GM23248 (cell line): ENCODE measurements around the gene WIPF2. TPM values are rescaled to one million over a fixed set of nuclear protein-coding genes. Genes with fewer than 3 reads are reported as not detected.

ENCODE experiments used
- DNase-seq: peaks from one replicate; pipeline ENCODE4 v3.0.0-alpha.2; 2015
- H2AFZ ChIP-seq: fragments of 200-600 bp; sonication (generic); 2 replicates; pipeline ENCODE4 v1.6.1; 2016; ENCODE audit warnings: antibody characterized with exemption
- H3F3A ChIP-seq: fragments of 200-600 bp; sonication (generic); 2 replicates; pipeline ENCODE4 v1.6.1; 2016; ENCODE audit warnings: mild to moderate bottlenecking, antibody characterized with exemption, mixed run types; ENCODE audit not compliant: insufficient read depth
- H3K27ac ChIP-seq: fragments of 200-600 bp; sonication (generic); 2 replicates; pipeline ENCODE4 v1.5.1; 2016; ENCODE audit warnings: mild to moderate bottlenecking
- H3K27me3 ChIP-seq: fragments of 200-600 bp; sonication (generic); replicated peaks from 2 replicates; pipeline ENCODE4 v1.6.1; 2016; ENCODE audit warnings: mild to moderate bottlenecking; ENCODE audit not compliant: insufficient read depth
- H3K36me3 ChIP-seq: fragments of 200-600 bp; sonication (generic); 2 replicates; pipeline ENCODE4 v1.6.1; 2016; ENCODE audit warnings: low read depth, mild to moderate bottlenecking
- H3K4me1 ChIP-seq: fragments of 200-600 bp; sonication (generic); 2 replicates; pipeline ENCODE4 v1.6.1; 2016; ENCODE audit warnings: mild to moderate bottlenecking; ENCODE audit not compliant: insufficient read depth
- H3K4me2 ChIP-seq: fragments of 200-600 bp; sonication (generic); one replicate; pipeline ENCODE4 v1.6.1; 2016; ENCODE audit warnings: mild to moderate bottlenecking; ENCODE audit not compliant: unreplicated experiment
- H3K4me3 ChIP-seq: fragments of 200-600 bp; sonication (generic); 2 replicates; pipeline ENCODE4 v1.5.1; 2016; ENCODE audit warnings: mild to moderate bottlenecking
- H3K79me2 ChIP-seq: fragments of 200-600 bp; sonication (generic); 2 replicates; pipeline ENCODE4 v1.6.1; 2016; ENCODE audit warnings: mild to moderate bottlenecking; ENCODE audit not compliant: insufficient read depth
- H3K9ac ChIP-seq: fragments of 200-600 bp; sonication (generic); 2 replicates; pipeline ENCODE4 v1.6.1; 2016; ENCODE audit warnings: mild to moderate bottlenecking
- H3K9me2 ChIP-seq: fragments of 200-600 bp; sonication (generic); 2 replicates; pipeline ENCODE4 v1.6.1; 2016; ENCODE audit warnings: mixed run types, mild to moderate bottlenecking, moderate library complexity; ENCODE audit not compliant: insufficient read depth
- H3K9me3 ChIP-seq: fragments of 200-600 bp; sonication (generic); one replicate; pipeline ENCODE4 v1.6.1; 2017; ENCODE audit warnings: low read depth
- H4K20me1 ChIP-seq: fragments of 200-600 bp; sonication (generic); 2 replicates; pipeline ENCODE4 v1.6.0; 2016; ENCODE audit not compliant: insufficient read depth
- EZH2 ChIP-seq: fragments of 200-600 bp; sonication (generic); IDR thresholded peaks from 2 replicates; pipeline ENCODE4 v1.6.1; 2018; ENCODE audit warnings: antibody characterized with exemption, mild to moderate bottlenecking; ENCODE audit not compliant: insufficient read depth, poor library complexity, severe bottlenecking
- EZH2phosphoT487 ChIP-seq: fragments of 200-600 bp; sonication (generic); IDR thresholded peaks from 2 replicates; pipeline ENCODE4 v1.6.1; 2018; ENCODE audit warnings: antibody characterized with exemption, moderate library complexity, mild to moderate bottlenecking, low read depth; ENCODE audit not compliant: insufficient read depth
- WGBS, 2 experiments: methylation state at CpG; one replicate each; pipeline ENCODE4 v1.1.6; 2015 to 2017; ENCODE audit warnings: low lambda C conversion rate in 2 of 2, low coverage in 1 of 2; ENCODE audit errors: missing lambda C conversion rate in 2 of 2; 5-methylcytosine and 5-hydroxymethylcytosine counted together
- in situ Hi-C: fragments of 300-500 bp; cut with MboI; formaldehyde crosslinking; loops from 2 replicates; pipeline ENCODE4 v1.15.0; 2020
- microRNA-seq: library from miRNA; unstranded; fragments of <30 nt; microRNA quantifications from one replicate; pipeline ENCODE4, GENCODE V29; 2016; ENCODE audit warnings: borderline number of aligned reads
- polyA plus RNA-seq: library from polyadenylated mRNA; unstranded; fragments of >200 nt; fragmentation: Nextera tagmentation; extraction: Ambion mirVana; gene quantifications from 2 replicates; pipeline ENCODE4 v1.2.1, GENCODE V29; 2016
- small RNA-seq: library from RNA; depleted of rRNA; stranded (forward); fragments of <200 nt; gene quantifications from one replicate; pipeline ENCODE3, GENCODE V24; 2014; ENCODE audit warnings: low read depth, low replicate concordance
- total RNA-seq: library from RNA; depleted of rRNA; stranded (reverse); fragments of >200 nt; shearing (Covaris generic); gene quantifications from 2 replicates; pipeline ENCODE4 v1.2.3, GENCODE V29; 2014; rRNA removed

WIPF2 gene
- total and polyA plus RNA-seq, 2 experiments from 2014 or later = 5.9 to 20.5 TPM

DNA sequence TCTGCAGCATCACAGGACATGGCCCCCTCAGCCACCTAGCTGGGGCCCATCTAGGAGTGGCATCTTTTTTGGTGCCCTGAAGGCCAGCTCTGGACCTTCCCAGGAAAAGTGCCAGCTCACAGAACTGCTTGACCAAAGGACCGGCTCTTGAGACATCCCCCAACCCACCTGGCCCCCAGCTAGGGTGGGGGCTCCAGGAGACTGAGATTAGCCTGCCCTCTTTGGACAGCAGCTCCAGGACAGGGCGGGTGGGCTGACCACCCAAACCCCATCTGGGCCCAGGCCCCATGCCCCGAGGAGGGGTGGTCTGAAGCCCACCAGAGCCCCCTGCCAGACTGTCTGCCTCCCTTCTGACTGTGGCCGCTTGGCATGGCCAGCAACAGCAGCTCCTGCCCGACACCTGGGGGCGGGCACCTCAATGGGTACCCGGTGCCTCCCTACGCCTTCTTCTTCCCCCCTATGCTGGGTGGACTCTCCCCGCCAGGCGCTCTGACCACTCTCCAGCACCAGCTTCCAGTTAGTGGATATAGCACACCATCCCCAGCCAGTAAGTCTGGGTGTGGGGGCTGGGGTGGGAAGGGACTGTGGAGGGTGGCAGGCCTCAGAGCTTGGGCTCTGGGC lies 111.9 kb downstream of the WIPF2 start:
- Histone ChIP-seq H4K20me1 (no peaks in the 10 kb centered on the region; the same call in 1 of the 2 replicates), H3F3A (peaks cover 14% of the 10 kb centered on the region; the same call in 1 of the 2 replicates), H3K27me3 (no peaks in the 10 kb centered on the region), H3K9me2 (no peaks in the 10 kb centered on the region), H3K4me3 (no peak overlapping the region), H3K9me3 (no peaks in the 10 kb centered on the region), H3K27ac (no peak overlapping the region), H3K4me1 (peaks cover 79% of the 10 kb centered on the region), H3K36me3 (0 out of 2 replicates have a peak, but pooled peaks cover 4% of the 10 kb centered on the region), H3K9ac (0 out of 2 replicates have a peak overlapping the region, but pooled peaks have one; percentile 19), H2AFZ (no peak overlapping the region), H3K79me2 (peaks cover 100% of the 10 kb centered on the region), H3K4me2 (no peak overlapping the region)
- 90 to 95% methylated on average over 10 of the region's 10 CpGs for WGBS, 2 experiments
- TF ChIP-seq EZH2 (no peak), EZH2phosphoT487 (no peak)
- in situ Hi-C loops = no loop called here
- DNase-seq = no peak

DNA sequence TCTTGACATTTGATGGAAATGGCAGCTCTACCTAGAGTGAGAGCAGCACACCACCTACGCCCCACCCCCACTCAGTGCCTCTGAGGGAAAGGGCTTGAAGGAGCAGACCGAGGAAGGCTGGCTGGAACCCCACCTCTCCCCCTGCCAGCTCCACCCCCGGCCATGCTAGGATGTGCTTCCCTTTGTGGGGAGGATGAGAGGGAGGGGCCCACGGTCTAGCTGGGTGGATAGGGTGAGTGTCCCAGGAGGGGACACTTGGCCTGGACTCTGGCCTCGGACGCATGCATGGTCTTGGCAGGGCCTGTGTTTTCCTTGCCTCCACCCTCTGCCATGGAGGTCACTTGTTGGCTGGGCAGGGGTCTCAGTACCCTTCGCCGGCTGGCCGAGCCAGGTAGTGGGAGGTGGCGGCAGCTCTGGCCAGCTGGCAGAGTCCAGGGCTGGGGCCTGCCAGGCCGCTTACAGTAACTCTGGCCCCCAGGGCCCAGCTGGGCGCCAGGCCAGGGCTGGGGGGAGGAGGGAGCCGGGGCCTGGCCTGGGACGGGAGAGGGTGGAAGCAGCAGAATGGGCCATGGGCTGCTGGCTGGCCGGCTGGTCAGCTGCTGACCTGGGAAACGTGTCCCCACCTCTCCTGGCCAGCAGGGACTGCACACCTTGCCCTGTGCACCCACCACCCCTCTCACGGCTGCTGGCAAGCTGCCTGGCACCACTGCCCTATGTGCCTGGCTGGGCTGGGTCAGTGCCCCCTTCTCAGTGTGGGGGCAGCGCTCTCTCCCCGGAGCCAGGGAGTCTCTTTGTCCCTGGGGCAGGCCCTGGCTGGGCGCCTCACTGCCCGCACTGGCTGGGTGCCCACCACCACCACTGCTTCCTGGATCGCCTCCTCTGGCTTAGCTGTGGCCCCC lies 112.9 kb downstream of the WIPF2 start:
- H3K9ac ChIP-seq = peak overlapping the region; percentile 48
- peaks cover 100% of the 10 kb centered on the region for H3K79me2 ChIP-seq
- peaks cover 69% of the 10 kb centered on the region for H3K4me1 ChIP-seq
- peaks cover 14% of the 10 kb centered on the region; the same call in 1 of the 2 replicates for H3F3A ChIP-seq
- 0 out of 2 replicates have a peak, but pooled peaks cover 4% of the 10 kb centered on the region for H3K36me3 ChIP-seq
- no peaks in the 10 kb centered on the region for H3K27me3 ChIP-seq
- DNase-seq = peak; percentile 64
- H4K20me1 ChIP-seq = no peaks in the 10 kb centered on the region; the same call in 1 of the 2 replicates
- WGBS, 2 experiments = 17 to 20% methylated on average over 18 to 22 of the region's 22 CpGs
- H3K9me3 ChIP-seq = no peaks in the 10 kb centered on the region
- H3K4me2 ChIP-seq = peak overlapping the region; percentile 58
- peak overlapping the region; percentile 48 for H3K27ac ChIP-seq
- TF ChIP-seq EZH2 = no peak
- in situ Hi-C loops = no loop called here
- H2AFZ ChIP-seq = no peak overlapping the region
- H3K4me3 ChIP-seq = no peak overlapping the region
- no peaks in the 10 kb centered on the region for H3K9me2 ChIP-seq

Small RNA genes lying within 50 kb of the gene (microRNA-seq; reads per million reads assigned to microRNA genes)
- gene MIR6867 = not detected

Small RNA genes lying within 50 kb of the gene (small RNA-seq; reads per million reads assigned to genes)
- gene MIR6867 = not detected

Other genes starting within 250 kb of the WIPF2 start
- 103 and 116 TPM in 2 replicates for gene PSMD3, start 238.5 kb upstream of the WIPF2 start, total RNA-seq
- gene PSMD3, start 238.5 kb upstream of the WIPF2 start, polyA plus RNA-seq = 102 and 106 TPM in 2 replicates
- gene CSF3, start 203.9 kb upstream of the WIPF2 start, total RNA-seq = not detected in 2 replicates
- gene CSF3, start 203.9 kb upstream of the WIPF2 start, polyA plus RNA-seq = 0.13 TPM in 1 of 2 replicates, not detected in the other
- gene MED24, start 164.9 kb upstream of the WIPF2 start, total RNA-seq = 35.3 and 37.3 TPM in 2 replicates
- 33.6 and 35.2 TPM in 2 replicates for gene MED24, start 164.9 kb upstream of the WIPF2 start, polyA plus RNA-seq
- gene THRA, start 156.3 kb upstream of the WIPF2 start, total RNA-seq = 33.3 and 36.2 TPM in 2 replicates
- gene THRA, start 156.3 kb upstream of the WIPF2 start, polyA plus RNA-seq = 15.8 and 16.4 TPM in 2 replicates
- gene NR1D1, start 118.7 kb upstream of the WIPF2 start, total RNA-seq = 0.76 and 2.4 TPM in 2 replicates
- gene NR1D1, start 118.7 kb upstream of the WIPF2 start, polyA plus RNA-seq = 4.6 and 5.4 TPM in 2 replicates
- 45.3 and 76.1 TPM in 2 replicates for gene MSL1, start 97.3 kb upstream of the WIPF2 start, total RNA-seq
- 8.9 and 9.0 TPM in 2 replicates for gene MSL1, start 97.3 kb upstream of the WIPF2 start, polyA plus RNA-seq
- gene CASC3, start 78.8 kb upstream of the WIPF2 start, total RNA-seq = 28.7 and 49.3 TPM in 2 replicates
- 37.1 and 39.1 TPM in 2 replicates for gene CASC3, start 78.8 kb upstream of the WIPF2 start, polyA plus RNA-seq
- 0.51 and 0.76 TPM in 2 replicates for gene RAPGEFL1, start 41.8 kb upstream of the WIPF2 start, total RNA-seq
- 0.77 and 0.96 TPM in 2 replicates for gene RAPGEFL1, start 41.8 kb upstream of the WIPF2 start, polyA plus RNA-seq
- gene CDC6, start 68.6 kb downstream of the WIPF2 start, total RNA-seq = 12.4 and 13.4 TPM in 2 replicates
- gene CDC6, start 68.6 kb downstream of the WIPF2 start, polyA plus RNA-seq = 8.8 and 9.8 TPM in 2 replicates
- 32.2 and 38.9 TPM in 2 replicates for gene RARA, start 89.9 kb downstream of the WIPF2 start, total RNA-seq
- gene RARA, start 89.9 kb downstream of the WIPF2 start, polyA plus RNA-seq = 23.7 and 24.5 TPM in 2 replicates
- 1.2 TPM in 1 of 2 replicates, not detected in the other for gene GJD3, start 145.4 kb downstream of the WIPF2 start, total RNA-seq
- 1.3 and 2.0 TPM in 2 replicates for gene GJD3, start 145.4 kb downstream of the WIPF2 start, polyA plus RNA-seq
- 71.4 and 75.8 TPM in 2 replicates for gene TOP2A, start 198.6 kb downstream of the WIPF2 start, total RNA-seq
- gene TOP2A, start 198.6 kb downstream of the WIPF2 start, polyA plus RNA-seq = 39.6 and 47.0 TPM in 2 replicates
- gene IGFBP4, start 224.1 kb downstream of the WIPF2 start, total RNA-seq = 361 and 408 TPM in 2 replicates
- 1,209 and 1,277 TPM in 2 replicates for gene IGFBP4, start 224.1 kb downstream of the WIPF2 start, polyA plus RNA-seq